ENCODE results near the gene LRFN4.

GRCh38 chr11:66860449-66860831 lies 3.6 kb downstream of the LRFN4 start:
- TF ChIP-seq, protein P1, sequence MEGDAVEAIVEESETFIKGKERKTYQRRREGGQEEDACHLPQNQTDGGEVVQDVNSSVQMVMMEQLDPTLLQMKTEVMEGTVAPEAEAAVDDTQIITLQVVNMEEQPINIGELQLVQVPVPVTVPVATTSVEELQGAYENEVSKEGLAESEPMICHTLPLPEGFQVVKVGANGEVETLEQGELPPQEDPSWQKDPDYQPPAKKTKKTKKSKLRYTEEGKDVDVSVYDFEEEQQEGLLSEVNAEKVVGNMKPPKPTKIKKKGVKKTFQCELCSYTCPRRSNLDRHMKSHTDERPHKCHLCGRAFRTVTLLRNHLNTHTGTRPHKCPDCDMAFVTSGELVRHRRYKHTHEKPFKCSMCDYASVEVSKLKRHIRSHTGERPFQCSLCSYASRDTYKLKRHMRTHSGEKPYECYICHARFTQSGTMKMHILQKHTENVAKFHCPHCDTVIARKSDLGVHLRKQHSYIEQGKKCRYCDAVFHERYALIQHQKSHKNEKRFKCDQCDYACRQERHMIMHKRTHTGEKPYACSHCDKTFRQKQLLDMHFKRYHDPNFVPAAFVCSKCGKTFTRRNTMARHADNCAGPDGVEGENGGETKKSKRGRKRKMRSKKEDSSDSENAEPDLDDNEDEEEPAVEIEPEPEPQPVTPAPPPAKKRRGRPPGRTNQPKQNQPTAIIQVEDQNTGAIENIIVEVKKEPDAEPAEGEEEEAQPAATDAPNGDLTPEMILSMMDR (IDR thresholded peaks at IDR 0.05) = no peak
- TF ChIP-seq ZFX (IDR thresholded peaks at IDR 0.05; ENCODE audit: borderline replicate concordance) = no peak
